Urothelium cell line (cell line): ENCODE results near the gene WASF2.
"Not testable (repeated sequence)": the region's sequence is repeated elsewhere in the genome, so short reads cannot be mapped to it uniquely, and the experiment has no call there.

ENCODE experiments used
- DNase-seq: peaks from one replicate; pipeline ENCODE4 v3.0.0; 2011; ENCODE audit warnings: low spot score, mixed read lengths
- FAIRE-seq: peaks from 2 replicates; lab custom pipeline; 2011; peaks lifted over from hg19 to GRCh38; lab: Jason Lieb, UNC

The WASF2 gene

GRCh38 chr1:27503033-27503432 is 13.1 kb upstream of the WASF2 start:
- DNase-seq (no peak), FAIRE-seq (no peak)

- DNase-seq, FAIRE-seq: not testable (repeated sequence)
Measured at GRCh38 chr1:27501159-27501558, 11.2 kb upstream of the WASF2 start.

GRCh38 chr1:27499142-27499541 is 9.2 kb upstream of the WASF2 start:
- DNase-seq (no peak), FAIRE-seq (no peak)

GRCh38 chr1:27496604-27497155 is 6.7 kb upstream of the WASF2 start:
- FAIRE-seq (no peak), DNase-seq (peak; percentile 44)

GRCh38 chr1:27492796-27493195 is 2.8 kb upstream of the WASF2 start:
- DNase-seq (no peak), FAIRE-seq (no peak)

- no peak for FAIRE-seq
- no peak for DNase-seq
Measured at GRCh38 chr1:27491748-27492700, 2.1 kb upstream of the WASF2 start.

- DNase-seq (no peak), FAIRE-seq (no peak)
Measured at GRCh38 chr1:27489501-27489972, 430 bp downstream of the WASF2 start.

GRCh38 chr1:27487966-27488884 is 1.7 kb downstream of the WASF2 start:
- FAIRE-seq (no peak), DNase-seq (no peak)

GRCh38 chr1:27485363-27485762 is 4.6 kb downstream of the WASF2 start:
- DNase-seq (no peak), FAIRE-seq (no peak)

- FAIRE-seq = no peak
Measured at GRCh38 chr1:27483659-27484058, 6.3 kb downstream of the WASF2 start.

GRCh38 chr1:27481994-27482620 is 7.9 kb downstream of the WASF2 start:
- DNase-seq (no peak), FAIRE-seq (no peak)

More at GRCh38 chr1:27483659-27484058, 6.3 kb downstream of the WASF2 start:
- DNase-seq = no peak

- FAIRE-seq (no peak), DNase-seq (no peak)
Measured at GRCh38 chr1:27478098-27478497, 11.9 kb downstream of the WASF2 start.

GRCh38 chr1:27476237-27476636 is 13.7 kb downstream of the WASF2 start:
- DNase-seq (no peak), FAIRE-seq (no peak)

GRCh38 chr1:27475720-27476119 is 14.2 kb downstream of the WASF2 start:
- FAIRE-seq (no peak), DNase-seq (no peak)

GRCh38 chr1:27473755-27474154 is 16.2 kb downstream of the WASF2 start:
- FAIRE-seq (no peak), DNase-seq (no peak)

GRCh38 chr1:27472098-27472497 is 17.9 kb downstream of the WASF2 start:
- not testable (repeated sequence) for FAIRE-seq, DNase-seq

GRCh38 chr1:27471477-27471876 is 18.5 kb downstream of the WASF2 start:
- DNase-seq = no peak
- FAIRE-seq = no peak

GRCh38 chr1:27469334-27469733 is 20.6 kb downstream of the WASF2 start:
- FAIRE-seq = no peak
- DNase-seq = no peak

- DNase-seq, FAIRE-seq: not testable (repeated sequence)
Measured at GRCh38 chr1:27468378-27468777, 21.6 kb downstream of the WASF2 start.

- no peak for DNase-seq
- no peak for FAIRE-seq
Measured at GRCh38 chr1:27464926-27465647, 24.9 kb downstream of the WASF2 start.
